VCaP (cell line): ENCODE data around the gene MTA1.
A peak's percentile ranks its signal among the peaks of the same experiment; 100 is the strongest.

Experiments
- H3K27ac ChIP-seq: fragments of 450-650 bp; 2 replicates; pipeline ENCODE4 v1.5.1; 2017
- TF ChIP-seq, protein P1 (sequence below): fragments of 450-650 bp; conservative IDR thresholded peaks from 2 replicates; pipeline ENCODE4 v1.5.1; 2017; ENCODE audit warnings: mild to moderate bottlenecking, moderate library complexity

The MTA1 gene

GRCh38 chr14:105392131-105393090 is 27.2 kb upstream of the MTA1 start:
- H3K27ac ChIP-seq = no peak overlapping the region
- TF ChIP-seq, protein P1, sequence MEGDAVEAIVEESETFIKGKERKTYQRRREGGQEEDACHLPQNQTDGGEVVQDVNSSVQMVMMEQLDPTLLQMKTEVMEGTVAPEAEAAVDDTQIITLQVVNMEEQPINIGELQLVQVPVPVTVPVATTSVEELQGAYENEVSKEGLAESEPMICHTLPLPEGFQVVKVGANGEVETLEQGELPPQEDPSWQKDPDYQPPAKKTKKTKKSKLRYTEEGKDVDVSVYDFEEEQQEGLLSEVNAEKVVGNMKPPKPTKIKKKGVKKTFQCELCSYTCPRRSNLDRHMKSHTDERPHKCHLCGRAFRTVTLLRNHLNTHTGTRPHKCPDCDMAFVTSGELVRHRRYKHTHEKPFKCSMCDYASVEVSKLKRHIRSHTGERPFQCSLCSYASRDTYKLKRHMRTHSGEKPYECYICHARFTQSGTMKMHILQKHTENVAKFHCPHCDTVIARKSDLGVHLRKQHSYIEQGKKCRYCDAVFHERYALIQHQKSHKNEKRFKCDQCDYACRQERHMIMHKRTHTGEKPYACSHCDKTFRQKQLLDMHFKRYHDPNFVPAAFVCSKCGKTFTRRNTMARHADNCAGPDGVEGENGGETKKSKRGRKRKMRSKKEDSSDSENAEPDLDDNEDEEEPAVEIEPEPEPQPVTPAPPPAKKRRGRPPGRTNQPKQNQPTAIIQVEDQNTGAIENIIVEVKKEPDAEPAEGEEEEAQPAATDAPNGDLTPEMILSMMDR = no peak

DNA sequence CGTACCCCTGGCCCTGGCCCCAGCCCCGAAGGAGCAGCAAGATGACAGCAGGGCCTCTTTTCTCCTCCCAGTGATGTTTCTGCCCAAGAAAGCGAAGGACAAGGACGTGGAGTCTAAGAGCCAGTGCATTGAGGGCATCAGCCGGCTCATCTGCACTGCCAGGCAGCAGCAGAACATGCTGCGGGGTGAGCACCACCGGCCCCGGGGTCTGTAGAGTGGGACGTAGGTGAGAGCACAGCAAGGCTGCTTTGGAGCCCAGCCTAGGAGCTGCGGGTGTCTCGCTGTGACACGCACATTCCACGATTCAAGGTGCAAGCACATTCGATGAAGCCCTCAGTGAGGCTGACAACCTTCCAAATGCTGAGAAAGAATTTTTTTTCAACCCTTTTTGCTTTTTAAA is 26.5 kb upstream of the MTA1 start:
- no peak overlapping the region for H3K27ac ChIP-seq
- TF ChIP-seq, protein P1 = no peak

DNA sequence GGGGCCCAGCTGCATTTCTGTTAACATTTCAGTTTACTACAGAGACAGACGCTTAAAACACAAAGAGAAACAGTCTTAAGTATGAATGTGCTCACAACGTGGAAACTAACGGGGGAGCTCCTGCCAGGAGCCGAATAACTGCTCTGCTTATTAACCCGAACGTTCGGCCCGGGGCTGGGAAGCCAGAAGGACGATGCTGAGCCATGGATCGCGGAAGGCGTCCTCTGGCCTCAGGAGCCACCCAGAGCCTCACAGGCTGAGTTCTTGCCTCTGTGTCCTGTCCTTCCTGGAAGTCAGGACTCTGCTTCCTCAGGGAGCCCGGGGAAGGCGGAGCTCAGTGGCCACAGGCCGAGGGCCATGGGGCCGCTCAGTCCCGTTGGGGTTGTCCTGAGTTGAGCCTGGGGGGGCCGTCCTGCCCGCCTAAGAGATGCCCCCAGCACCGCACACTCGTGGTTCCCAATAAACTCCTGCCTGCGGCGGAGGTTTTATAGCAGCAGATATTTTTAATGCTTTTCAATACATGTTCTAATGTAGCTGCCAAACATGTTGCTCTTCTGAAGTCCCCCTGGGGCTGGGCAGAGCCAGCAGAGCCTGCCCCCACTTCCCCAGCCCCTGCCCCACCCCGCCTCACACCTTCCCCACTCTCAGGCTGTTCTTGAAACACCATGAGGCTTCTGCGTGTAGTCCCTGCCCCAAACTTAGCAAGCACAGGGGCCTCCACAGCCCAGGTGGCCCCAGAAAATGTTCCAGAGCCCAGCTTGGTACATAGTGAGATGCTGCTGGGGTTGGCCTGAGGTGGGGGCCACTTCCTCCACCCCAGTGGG is 24.7 kb upstream of the MTA1 start:
- no peak overlapping the region for H3K27ac ChIP-seq
- TF ChIP-seq, protein P1 = no peak

GRCh38 chr14:105395538-105395854 is 24.1 kb upstream of the MTA1 start:
- TF ChIP-seq, protein P1 = no peak
- no peak overlapping the region for H3K27ac ChIP-seq

DNA sequence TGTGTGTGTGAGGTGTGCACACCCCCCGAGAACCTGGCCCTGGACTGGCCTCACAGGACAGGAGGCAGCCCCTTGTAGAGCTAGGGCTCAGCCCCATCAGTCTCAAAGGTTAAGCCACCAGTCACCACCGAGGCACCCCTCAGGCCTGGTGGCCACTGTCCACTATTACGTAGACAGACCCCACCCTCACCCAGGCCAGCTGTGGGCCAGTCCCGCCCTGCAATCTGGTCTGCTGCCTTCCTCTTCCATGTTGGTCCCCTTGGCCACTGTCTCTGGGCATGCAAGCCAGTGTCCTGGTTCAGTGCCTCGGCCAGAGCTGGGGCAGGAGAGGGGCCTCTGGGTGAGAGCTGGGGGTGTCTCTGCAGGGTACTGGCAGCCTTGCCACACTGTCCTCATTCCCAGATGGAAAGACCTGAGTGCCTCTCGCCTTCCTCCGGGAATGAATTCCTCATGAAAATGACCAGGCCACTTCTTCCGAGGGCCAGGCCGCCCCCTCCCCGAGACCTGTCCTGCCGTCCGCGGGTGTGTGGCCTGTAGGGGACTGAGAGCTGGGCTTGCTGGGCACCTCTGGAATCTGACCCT is 22.2 kb upstream of the MTA1 start:
- TF ChIP-seq, protein P1 = no peak
- peak overlapping the region; percentile 84 for H3K27ac ChIP-seq

- H3K27ac ChIP-seq = peak within 1 kb of the TSS; percentile 84
- TF ChIP-seq, protein P1 = no peak
Observed at GRCh38 chr14:105398044-105398725, 21.4 kb upstream of the MTA1 start, which contains the start of gene TEX22. TSS of gene TEX22 (plus strand) at chr14:105398538. CDS start at chr14:105399341, 803 bp downstream.
